SK-N-SH (cell line): ENCODE data around the gene DLG1. TPM values are rescaled to one million over a fixed set of nuclear protein-coding genes. Genes with fewer than 3 reads are reported as not detected.

Source experiments
- CTCF ChIA-PET: fragments of 300-600, 350-600 bp; formaldehyde crosslinking; extraction: SDS; loops from one replicate; lab custom pipeline; 2021; lab: Yijun Ruan, JAX
- POLR2A ChIA-PET: fragments of 350-600 bp; sonication (Branson Sonifier 250); formaldehyde crosslinking; extraction: SDS; loops from one replicate; lab custom pipeline; 2020; ENCODE audit warnings: antibody characterized with exemption, inconsistent platforms; lab: Yijun Ruan, JAX
- DNase-seq: peaks from one replicate; pipeline ENCODE4 v3.0.0; 2012
- H2AFZ ChIP-seq: fragments of 200-600 bp; sonication (generic); 2 replicates; pipeline ENCODE4 v1.8.1; 2016; ENCODE audit warnings: antibody characterized with exemption, mild to moderate bottlenecking, low read depth
- H3F3A ChIP-seq: fragments of 200-600 bp; sonication (generic); replicated peaks from 2 replicates; pipeline ENCODE3; 2016; ENCODE audit warnings: antibody characterized with exemption, mild to moderate bottlenecking; ENCODE audit not compliant: insufficient read depth
- H3K27ac ChIP-seq, 2 experiments: fragments of 200-500 bp in 1 of 2; fragments of 200-600 bp in 1 of 2; sonication (Bioruptor generic) in 1 of 2; sonication (generic), shearing (Covaris generic) in 1 of 2; 2 replicates each; pipeline versions ENCODE4 v1.5.1 to v1.6.1; 2014 to 2016; ENCODE audit warnings: low read depth in 2 of 2, inconsistent platforms in 1 of 2, low read length in 1 of 2, mild to moderate bottlenecking in 1 of 2, mixed read lengths in 1 of 2
- H3K27me3 ChIP-seq: fragments of 200-600 bp; sonication (generic), shearing (Covaris generic); 2 replicates; pipeline ENCODE4 v1.6.1; 2016; ENCODE audit warnings: mixed run types; ENCODE audit not compliant: insufficient read depth
- H3K36me3 ChIP-seq, 2 experiments: fragments of 200-500 bp in 1 of 2; fragments of 200-600 bp in 1 of 2; sonication (Bioruptor generic) in 1 of 2; sonication (generic) in 1 of 2; replicated peaks in 1 of 2; 2 replicates each; pipeline versions ENCODE3 to v1.5.1; 2014 to 2016; ENCODE audit warnings: low read length in 1 of 2, mild to moderate bottlenecking in 1 of 2; ENCODE audit not compliant: insufficient read depth in 2 of 2, control insufficient read depth in 1 of 2
- H3K4me1 ChIP-seq, 2 experiments: fragments of 200-500 bp in 1 of 2; fragments of 200-600 bp in 1 of 2; sonication (Bioruptor generic) in 1 of 2; sonication (generic), shearing (Covaris generic) in 1 of 2; 2 replicates each; pipeline versions ENCODE4 v1.5.1 to v1.6.1; 2014 to 2016; ENCODE audit warnings: low read depth in 1 of 2, low read length in 1 of 2, mixed run types in 1 of 2; ENCODE audit not compliant: insufficient read depth in 2 of 2, control insufficient read depth in 1 of 2
- H3K4me2 ChIP-seq: fragments of 200-600 bp; sonication (generic), shearing (Covaris generic); 2 replicates; pipeline ENCODE4 v1.6.1; 2017; ENCODE audit warnings: mixed run types
- H3K4me3 ChIP-seq, 2 experiments: fragments of 200-500 bp in 1 of 2; fragments of 200-600 bp in 1 of 2; sonication (Bioruptor generic) in 1 of 2; sonication (generic), shearing (Covaris generic) in 1 of 2; 2 replicates each; pipeline versions ENCODE4 v1.5.1 to v1.8.1; 2014 to 2016; ENCODE audit warnings: low read depth in 2 of 2, inconsistent platforms in 1 of 2, low read length in 1 of 2, mild to moderate bottlenecking in 1 of 2, mixed read lengths in 1 of 2, moderate library complexity in 1 of 2
- H3K79me2 ChIP-seq: fragments of 200-600 bp; sonication (generic); 2 replicates; pipeline ENCODE4 v1.8.1; 2017; ENCODE audit warnings: mild to moderate bottlenecking; ENCODE audit not compliant: insufficient read depth
- H3K9ac ChIP-seq: fragments of 200-600 bp; sonication (generic); 2 replicates; pipeline ENCODE4 v1.6.1; 2017; ENCODE audit warnings: mixed run types
- H3K9me2 ChIP-seq: fragments of 200-600 bp; sonication (generic); 2 replicates; pipeline ENCODE4 v1.6.1; 2017; ENCODE audit warnings: mixed run types
- H3K9me3 ChIP-seq: fragments of 200-600 bp; sonication (generic); 2 replicates; pipeline ENCODE4 v1.6.1; 2017; ENCODE audit warnings: mixed run types, mild to moderate bottlenecking, moderate library complexity
- H4K20me1 ChIP-seq: fragments of 200-600 bp; sonication (generic); 2 replicates; pipeline ENCODE4 v1.6.1; 2017; ENCODE audit warnings: mild to moderate bottlenecking, mixed run types; ENCODE audit not compliant: insufficient read depth
- ELF1 ChIP-seq: IDR thresholded peaks from 2 replicates; pipeline ENCODE4 v1.4.0; 2012
- EP300 ChIP-seq, 2 experiments: IDR thresholded peaks; 2 replicates each; pipeline versions ENCODE4 v1.4.0 to v1.6.1; 2012; ENCODE audit warnings: borderline replicate concordance in 1 of 2, low read depth in 1 of 2, low read length in 1 of 2
- EZH2phosphoT487 ChIP-seq: fragments of 200-600 bp; sonication (generic); IDR thresholded peaks from 2 replicates; pipeline ENCODE4 v1.6.1; 2017; ENCODE audit warnings: low read depth, mixed run types, mild to moderate bottlenecking, antibody characterized with exemption, moderate library complexity, borderline replicate concordance
- FOSL2 ChIP-seq: IDR thresholded peaks from 2 replicates; pipeline ENCODE4 v1.4.0; 2012; ENCODE audit warnings: low read depth, mild to moderate bottlenecking, moderate library complexity, borderline replicate concordance
- FOXJ3 ChIP-seq: sonication (generic); formaldehyde crosslinking; IDR thresholded peaks from 2 replicates; pipeline ENCODE4 v1.5.1; 2020; ENCODE audit warnings: mild to moderate bottlenecking, missing genetic modification reagents
- FOXM1 ChIP-seq: IDR thresholded peaks from 2 replicates; pipeline ENCODE4 v1.4.0; 2012; ENCODE audit warnings: low read depth, mild to moderate bottlenecking
- GATA2 ChIP-seq: sonication (generic); formaldehyde crosslinking; IDR thresholded peaks from 2 replicates; pipeline ENCODE4 v1.5.0; 2020; ENCODE audit warnings: mild to moderate bottlenecking, missing genetic modification reagents
- JUND ChIP-seq: IDR thresholded peaks from 2 replicates; pipeline ENCODE4 v1.4.0; 2012
- NFIC ChIP-seq: IDR thresholded peaks from 2 replicates; pipeline ENCODE4 v1.4.0; 2012; ENCODE audit warnings: borderline replicate concordance
- SMC3 ChIP-seq: IDR thresholded peaks from 2 replicates; pipeline ENCODE4 v1.6.1; 2012; ENCODE audit warnings: low read depth, low read length, improper control_type of control experiment
- TAF1 ChIP-seq: IDR thresholded peaks from 2 replicates; pipeline ENCODE4 v1.6.1; 2012; ENCODE audit warnings: low read depth, mild to moderate bottlenecking, low read length, moderate library complexity, borderline replicate concordance
- TCF12 ChIP-seq: IDR thresholded peaks from 2 replicates; pipeline ENCODE4 v1.4.0; 2012
- TEAD4 ChIP-seq: IDR thresholded peaks from 2 replicates; pipeline ENCODE4 v1.4.0; 2012; ENCODE audit warnings: mild to moderate bottlenecking, borderline replicate concordance; ENCODE audit not compliant: insufficient read depth
- YY1 ChIP-seq: IDR thresholded peaks from 2 replicates; pipeline ENCODE4 v1.4.0; 2012; ENCODE audit warnings: low read depth, mild to moderate bottlenecking
- WGBS: methylation state at CpG from one replicate; pipeline ENCODE4 v1.1.6; 2017; ENCODE audit warnings: low lambda C conversion rate; 5-methylcytosine and 5-hydroxymethylcytosine counted together
- polyA plus RNA-seq, 3 experiments: library from polyadenylated mRNA; depleted of rRNA; stranded (reverse); fragments of >200 nt; gene quantifications; 2 replicates each; pipeline ENCODE4 v1.2.3, GENCODE V29; 2012
- TF ChIP-seq, protein P1 (sequence below): IDR thresholded peaks from 2 replicates; pipeline ENCODE4 v1.6.1; 2012; ENCODE audit warnings: mild to moderate bottlenecking, low read depth, low read length, moderate library complexity
- TF ChIP-seq, protein P2 (sequence below): IDR thresholded peaks from 2 replicates; pipeline ENCODE4 v1.4.0; 2012; ENCODE audit warnings: low read depth, borderline replicate concordance
- TF ChIP-seq, protein P3 (sequence below): IDR thresholded peaks from 2 replicates; pipeline ENCODE4; 2012

Gene DLG1
- polyA plus RNA-seq, 1 of the 3 experiments (the other 2 are of a cell fraction) = 16.5 TPM

DNA sequence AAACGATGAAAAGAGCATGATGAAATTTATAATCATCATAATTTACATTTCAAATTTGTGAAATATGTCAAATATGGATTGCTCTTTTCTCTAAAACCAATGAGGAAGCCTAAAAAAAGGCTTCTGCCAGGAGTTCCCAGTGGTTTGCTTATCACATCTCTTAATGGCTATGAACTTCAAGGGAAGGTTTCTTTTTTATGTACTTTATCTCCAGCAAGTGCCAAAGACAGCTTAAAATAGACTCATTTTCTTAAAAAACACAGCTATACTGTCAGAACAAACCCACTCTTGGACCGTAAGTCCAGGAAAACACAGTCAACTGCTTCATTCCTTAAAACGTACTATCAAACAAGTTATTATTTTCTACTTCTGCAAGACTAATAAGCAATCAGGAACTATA, 80.2 kb downstream of the DLG1 start (continued):
- TF ChIP-seq, protein P1, sequence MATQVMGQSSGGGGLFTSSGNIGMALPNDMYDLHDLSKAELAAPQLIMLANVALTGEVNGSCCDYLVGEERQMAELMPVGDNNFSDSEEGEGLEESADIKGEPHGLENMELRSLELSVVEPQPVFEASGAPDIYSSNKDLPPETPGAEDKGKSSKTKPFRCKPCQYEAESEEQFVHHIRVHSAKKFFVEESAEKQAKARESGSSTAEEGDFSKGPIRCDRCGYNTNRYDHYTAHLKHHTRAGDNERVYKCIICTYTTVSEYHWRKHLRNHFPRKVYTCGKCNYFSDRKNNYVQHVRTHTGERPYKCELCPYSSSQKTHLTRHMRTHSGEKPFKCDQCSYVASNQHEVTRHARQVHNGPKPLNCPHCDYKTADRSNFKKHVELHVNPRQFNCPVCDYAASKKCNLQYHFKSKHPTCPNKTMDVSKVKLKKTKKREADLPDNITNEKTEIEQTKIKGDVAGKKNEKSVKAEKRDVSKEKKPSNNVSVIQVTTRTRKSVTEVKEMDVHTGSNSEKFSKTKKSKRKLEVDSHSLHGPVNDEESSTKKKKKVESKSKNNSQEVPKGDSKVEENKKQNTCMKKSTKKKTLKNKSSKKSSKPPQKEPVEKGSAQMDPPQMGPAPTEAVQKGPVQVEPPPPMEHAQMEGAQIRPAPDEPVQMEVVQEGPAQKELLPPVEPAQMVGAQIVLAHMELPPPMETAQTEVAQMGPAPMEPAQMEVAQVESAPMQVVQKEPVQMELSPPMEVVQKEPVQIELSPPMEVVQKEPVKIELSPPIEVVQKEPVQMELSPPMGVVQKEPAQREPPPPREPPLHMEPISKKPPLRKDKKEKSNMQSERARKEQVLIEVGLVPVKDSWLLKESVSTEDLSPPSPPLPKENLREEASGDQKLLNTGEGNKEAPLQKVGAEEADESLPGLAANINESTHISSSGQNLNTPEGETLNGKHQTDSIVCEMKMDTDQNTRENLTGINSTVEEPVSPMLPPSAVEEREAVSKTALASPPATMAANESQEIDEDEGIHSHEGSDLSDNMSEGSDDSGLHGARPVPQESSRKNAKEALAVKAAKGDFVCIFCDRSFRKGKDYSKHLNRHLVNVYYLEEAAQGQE = no peak
- no peak for TF ChIP-seq TEAD4
- TF ChIP-seq SMC3 = no peak
- no peak for TF ChIP-seq YY1
- TF ChIP-seq, all 33 proteins: peak for 0

DNA sequence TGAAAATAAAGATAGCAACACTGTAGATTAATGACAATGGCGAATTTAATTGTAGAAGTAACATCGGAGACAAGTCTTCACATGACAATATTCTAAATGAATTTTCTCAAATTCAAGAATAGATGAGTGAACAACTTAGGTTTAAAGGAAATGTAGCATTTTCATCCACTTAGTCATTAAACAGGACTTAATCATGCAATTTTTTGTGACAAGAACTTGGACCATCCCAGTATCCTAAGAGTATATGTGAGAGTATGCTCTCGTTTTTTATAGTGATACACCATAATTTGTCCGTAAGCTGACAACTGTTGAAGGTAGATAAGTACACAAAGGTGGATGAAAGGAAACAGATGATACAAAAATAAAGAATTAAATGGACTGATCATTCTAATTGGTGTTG, 81.5 kb downstream of the DLG1 start:
- H3K36me3 ChIP-seq = peaks cover 0 to 7% of the 10 kb centered on the region in 2 experiments
- peak overlapping the region; percentile 77 to 94; a peak in 3 of 4 replicates for H3K27ac ChIP-seq
- H3K4me3 ChIP-seq = no peak overlapping the region
- no peak overlapping the region for H2AFZ ChIP-seq
- no peaks in the 10 kb centered on the region; the same call in 1 of the 2 replicates for H4K20me1 ChIP-seq
- DNase-seq = no peak
- H3K4me1 ChIP-seq = peaks cover 3 to 33% of the 10 kb centered on the region in 2 experiments; a peak in 3 of 4 replicates
- WGBS = 58% methylated on average over 4 of the region's 4 CpGs
- no peak for TF ChIP-seq ELF1
- peak; percentile 75 for TF ChIP-seq TCF12
- TF ChIP-seq GATA2 (CRISPR knock-in tag) = no peak
- TF ChIP-seq FOXJ3 (CRISPR knock-in tag) = no peak
- TF ChIP-seq FOSL2 = peak; percentile 59
- no peak for TF ChIP-seq FOXM1
- TF ChIP-seq, protein P1 = no peak
- peak in 1 of 2 experiments; percentile 68; a peak in 2 of 4 replicates for TF ChIP-seq EP300 (IDR thresholded peaks at IDR 0.05; ENCODE audit: borderline replicate concordance in 1 of 2, low read depth in 1 of 2, low read length in 1 of 2)
- TF ChIP-seq TAF1 = no peak
- TF ChIP-seq, protein P2, sequence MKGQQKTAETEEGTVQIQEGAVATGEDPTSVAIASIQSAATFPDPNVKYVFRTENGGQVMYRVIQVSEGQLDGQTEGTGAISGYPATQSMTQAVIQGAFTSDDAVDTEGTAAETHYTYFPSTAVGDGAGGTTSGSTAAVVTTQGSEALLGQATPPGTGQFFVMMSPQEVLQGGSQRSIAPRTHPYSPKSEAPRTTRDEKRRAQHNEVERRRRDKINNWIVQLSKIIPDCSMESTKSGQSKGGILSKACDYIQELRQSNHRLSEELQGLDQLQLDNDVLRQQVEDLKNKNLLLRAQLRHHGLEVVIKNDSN = no peak
- TF ChIP-seq, protein P3, sequence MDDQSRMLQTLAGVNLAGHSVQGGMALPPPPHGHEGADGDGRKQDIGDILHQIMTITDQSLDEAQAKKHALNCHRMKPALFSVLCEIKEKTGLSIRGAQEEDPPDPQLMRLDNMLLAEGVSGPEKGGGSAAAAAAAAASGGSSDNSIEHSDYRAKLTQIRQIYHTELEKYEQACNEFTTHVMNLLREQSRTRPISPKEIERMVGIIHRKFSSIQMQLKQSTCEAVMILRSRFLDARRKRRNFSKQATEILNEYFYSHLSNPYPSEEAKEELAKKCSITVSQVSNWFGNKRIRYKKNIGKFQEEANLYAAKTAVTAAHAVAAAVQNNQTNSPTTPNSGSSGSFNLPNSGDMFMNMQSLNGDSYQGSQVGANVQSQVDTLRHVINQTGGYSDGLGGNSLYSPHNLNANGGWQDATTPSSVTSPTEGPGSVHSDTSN = peak; percentile 83
- TF ChIP-seq JUND = peak; percentile 66
- no peak for TF ChIP-seq EZH2phosphoT487
- peak; percentile 72 for TF ChIP-seq NFIC
- no peaks in the 10 kb centered on the region for H3K27me3 ChIP-seq
- H3K9ac ChIP-seq = peak overlapping the region; percentile 20; the same call in 1 of the 2 replicates
- peaks cover 84% of the 10 kb centered on the region for H3K79me2 ChIP-seq
- POLR2A ChIA-PET = no interaction called here
- CTCF ChIA-PET = interaction anchor here (1.0 kb wide), 1 partner anchor 30 kb away, joined by 3 read pairs; no protein-coding TSS in a partner anchor
- peaks cover 28% of the 10 kb centered on the region for H3F3A ChIP-seq
- H3K4me2 ChIP-seq = peak overlapping the region; percentile 55
- H3K9me2 ChIP-seq = no peaks in the 10 kb centered on the region
- H3K9me3 ChIP-seq = no peaks in the 10 kb centered on the region
